ENCODE results near the gene GBA2.

GBA2 gene

DNA sequence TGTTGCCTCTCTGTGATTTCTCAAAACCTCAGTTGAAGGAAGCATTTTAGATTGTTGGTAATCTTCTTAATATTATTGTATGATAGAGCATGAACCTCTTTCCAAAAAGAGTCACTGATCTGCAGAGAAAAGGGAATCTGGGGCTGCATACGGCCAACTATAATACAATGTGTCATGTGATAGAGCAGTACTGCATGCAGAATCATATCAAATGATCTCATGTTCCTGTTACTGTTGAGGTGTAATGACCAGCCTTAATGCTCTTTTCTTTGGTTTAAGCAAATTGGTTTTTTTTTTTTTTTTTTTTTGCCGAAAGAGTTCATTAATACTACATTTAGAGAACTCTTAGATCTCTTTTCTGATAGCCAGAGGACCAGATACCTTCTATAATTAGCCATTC lies 18.0 kb upstream of the GBA2 start:
- Histone ChIP-seq H3K4me1 (ENCODE audit: control insufficient read depth, insufficient read depth, low read length) (no peaks in the 10 kb centered on the region; the same call in 1 of the 2 replicates), H3K27me3 (ENCODE audit: control insufficient read depth, insufficient read depth, low read length) (no peaks in the 10 kb centered on the region), H3K9me3 (ENCODE audit: control insufficient read depth, insufficient read depth, low read length) (no peaks in the 10 kb centered on the region), H3K9ac (ENCODE audit: low read depth, low read length) (no peak overlapping the region), H3K36me3 (ENCODE audit: control insufficient read depth, insufficient read depth, low read length) (no peaks in the 10 kb centered on the region), H3K4me3 (ENCODE audit: low read depth, low read length) (no peak overlapping the region), H3K27ac (ENCODE audit: low read depth, low read length) (no peak overlapping the region)

DNA sequence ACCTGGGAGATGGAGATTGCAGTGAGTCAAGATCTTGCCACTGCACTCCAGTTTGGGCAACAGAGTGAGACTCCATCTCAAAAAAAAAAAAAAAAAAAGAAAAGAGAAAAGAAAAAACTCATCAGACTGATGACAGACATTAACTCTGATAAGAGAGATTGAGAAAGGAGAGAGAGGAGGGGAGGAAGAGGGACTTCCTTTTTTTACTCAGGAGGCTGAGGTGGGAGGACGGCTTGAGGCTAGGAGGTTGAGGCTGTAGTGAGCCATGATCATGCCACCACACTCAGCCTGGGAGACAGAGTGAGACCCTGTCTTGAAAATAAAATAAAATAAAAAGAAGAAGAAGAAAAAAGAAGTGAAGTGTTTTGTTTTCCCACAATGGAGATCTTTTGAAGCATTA lies 14.8 kb upstream of the GBA2 start:
- Histone ChIP-seq H3K9me3 (ENCODE audit: control insufficient read depth, insufficient read depth, low read length) (no peaks in the 10 kb centered on the region), H3K27me3 (ENCODE audit: control insufficient read depth, insufficient read depth, low read length) (no peaks in the 10 kb centered on the region), H3K9ac (ENCODE audit: low read depth, low read length) (no peak overlapping the region), H3K4me3 (ENCODE audit: low read depth, low read length) (no peak overlapping the region), H3K36me3 (ENCODE audit: control insufficient read depth, insufficient read depth, low read length) (no peaks in the 10 kb centered on the region), H3K27ac (ENCODE audit: low read depth, low read length) (no peak overlapping the region), H3K4me1 (ENCODE audit: control insufficient read depth, insufficient read depth, low read length) (peaks cover under 1% of the 10 kb centered on the region; the same call in 1 of the 2 replicates)

DNA sequence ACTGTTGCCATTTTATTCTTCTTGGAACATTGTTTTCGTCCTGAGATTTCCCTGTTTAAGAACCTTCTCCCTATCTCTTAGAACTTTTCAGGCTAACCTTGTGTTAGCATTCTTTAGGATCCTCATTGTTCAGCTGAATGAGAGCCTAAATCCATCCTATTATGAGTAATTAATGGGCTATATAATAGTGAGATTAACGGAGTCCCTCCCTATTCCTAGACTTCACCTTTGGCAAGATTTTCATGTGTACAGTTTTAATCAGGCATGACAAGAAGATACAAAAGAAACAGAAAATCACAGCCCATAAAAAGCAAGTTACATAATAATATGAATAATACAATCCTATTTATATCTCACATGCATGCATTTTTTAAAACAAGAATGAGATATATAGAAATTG lies 14.2 kb upstream of the GBA2 start:
- no peaks in the 10 kb centered on the region for H3K36me3 ChIP-seq (ENCODE audit: control insufficient read depth, insufficient read depth, low read length)
- no peak overlapping the region for H3K27ac ChIP-seq (ENCODE audit: low read depth, low read length)
- H3K4me3 ChIP-seq (ENCODE audit: low read depth, low read length): no peak overlapping the region
- H3K4me1 ChIP-seq (ENCODE audit: control insufficient read depth, insufficient read depth, low read length): peaks cover 6% of the 10 kb centered on the region; the same call in 1 of the 2 replicates
- no peaks in the 10 kb centered on the region for H3K27me3 ChIP-seq (ENCODE audit: control insufficient read depth, insufficient read depth, low read length)
- H3K9me3 ChIP-seq (ENCODE audit: control insufficient read depth, insufficient read depth, low read length): no peaks in the 10 kb centered on the region
- no peak overlapping the region for H3K9ac ChIP-seq (ENCODE audit: low read depth, low read length)

DNA sequence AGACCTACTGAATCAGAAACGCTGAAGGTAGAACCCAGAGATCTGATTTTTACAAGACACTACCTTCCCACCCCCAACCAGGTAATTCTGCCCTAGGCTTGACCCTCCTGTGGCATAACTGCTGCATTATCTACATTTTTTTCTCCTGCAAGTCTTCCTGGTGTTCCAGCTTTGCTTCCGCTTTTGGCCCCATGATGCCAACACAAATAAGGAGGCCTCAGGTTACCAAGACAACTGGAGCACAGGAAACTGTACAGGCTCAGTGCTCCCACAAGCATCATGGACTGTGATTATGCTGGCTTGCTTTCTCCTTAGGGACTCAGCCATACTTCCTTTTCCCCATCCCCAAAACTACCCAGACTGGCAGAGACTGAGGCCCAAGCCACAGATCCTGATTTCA lies 11.6 kb upstream of the GBA2 start:
- Histone ChIP-seq H3K4me1 (ENCODE audit: control insufficient read depth, insufficient read depth, low read length) (peaks cover 10% of the 10 kb centered on the region; the same call in 1 of the 2 replicates), H3K27ac (ENCODE audit: low read depth, low read length) (no peak overlapping the region), H3K27me3 (ENCODE audit: control insufficient read depth, insufficient read depth, low read length) (no peaks in the 10 kb centered on the region)

DNA sequence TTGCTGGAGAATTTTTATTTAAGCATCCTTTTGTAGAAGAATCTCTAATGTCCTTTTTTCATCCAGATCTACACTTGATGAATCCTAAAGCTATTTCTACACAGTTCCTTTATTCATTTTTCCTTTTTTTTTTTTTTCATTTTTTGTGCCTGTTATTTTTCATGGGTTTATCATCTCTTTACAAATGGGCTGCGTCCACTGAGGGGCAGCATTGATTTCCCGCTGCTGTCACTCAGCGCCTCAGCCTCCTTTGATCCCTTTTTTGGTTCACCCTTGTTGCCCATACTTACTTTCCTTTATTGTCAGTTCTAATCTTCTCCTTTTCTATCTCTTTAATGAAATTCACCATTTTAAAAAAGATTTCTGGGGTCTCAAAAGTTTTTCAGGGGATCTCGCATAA lies 10.8 kb upstream of the GBA2 start:
- no peak overlapping the region for H3K4me3 ChIP-seq (ENCODE audit: low read depth, low read length)
- peaks cover 10% of the 10 kb centered on the region; the same call in 1 of the 2 replicates for H3K4me1 ChIP-seq (ENCODE audit: control insufficient read depth, insufficient read depth, low read length)
- no peaks in the 10 kb centered on the region for H3K9me3 ChIP-seq (ENCODE audit: control insufficient read depth, insufficient read depth, low read length)
- no peaks in the 10 kb centered on the region for H3K36me3 ChIP-seq (ENCODE audit: control insufficient read depth, insufficient read depth, low read length)
- H3K27ac ChIP-seq (ENCODE audit: low read depth, low read length): no peak overlapping the region
- H3K9ac ChIP-seq (ENCODE audit: low read depth, low read length): no peak overlapping the region
- no peaks in the 10 kb centered on the region for H3K27me3 ChIP-seq (ENCODE audit: control insufficient read depth, insufficient read depth, low read length)

More for the DNA sequence above, 11.6 kb upstream of the GBA2 start:
- Histone ChIP-seq H3K9me3 (ENCODE audit: control insufficient read depth, insufficient read depth, low read length) (no peaks in the 10 kb centered on the region), H3K4me3 (ENCODE audit: low read depth, low read length) (no peak overlapping the region), H3K9ac (ENCODE audit: low read depth, low read length) (no peak overlapping the region), H3K36me3 (ENCODE audit: control insufficient read depth, insufficient read depth, low read length) (no peaks in the 10 kb centered on the region)

DNA sequence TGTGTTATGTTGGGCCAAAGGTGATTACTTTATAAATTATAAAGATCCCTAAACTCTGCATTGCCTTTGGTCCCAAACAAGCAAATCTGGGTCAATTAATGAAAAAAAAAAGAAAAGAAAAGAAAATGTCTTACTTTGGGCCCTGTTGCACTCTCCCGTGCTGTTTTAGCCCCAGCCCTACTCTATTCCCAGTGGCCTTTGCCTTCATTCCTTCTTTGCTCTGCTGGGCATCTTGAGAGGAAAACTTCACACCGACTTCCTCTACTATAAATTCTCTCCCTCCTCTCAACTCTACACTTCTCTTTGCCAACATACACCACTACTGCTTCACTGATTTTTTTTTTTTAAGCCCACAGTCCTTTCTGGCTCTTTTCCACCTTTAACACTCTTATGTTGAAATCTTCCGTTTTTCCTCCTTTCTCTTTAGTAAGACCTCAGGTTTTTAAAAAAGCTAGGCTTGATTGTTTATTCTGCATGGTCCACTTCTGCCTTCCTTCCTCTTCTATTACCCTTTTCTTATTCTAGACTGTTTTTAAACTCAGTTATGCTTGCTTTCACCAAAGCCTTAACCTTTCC lies 9.5 kb upstream of the GBA2 start:
- no peaks in the 10 kb centered on the region for H3K9me3 ChIP-seq (ENCODE audit: control insufficient read depth, insufficient read depth, low read length)
- peaks cover 10% of the 10 kb centered on the region; the same call in 1 of the 2 replicates for H3K4me1 ChIP-seq (ENCODE audit: control insufficient read depth, insufficient read depth, low read length)
- H3K4me3 ChIP-seq (ENCODE audit: low read depth, low read length): peak overlapping the region; percentile 86
- H3K27ac ChIP-seq (ENCODE audit: low read depth, low read length): no peak overlapping the region
- H3K27me3 ChIP-seq (ENCODE audit: control insufficient read depth, insufficient read depth, low read length): no peaks in the 10 kb centered on the region
- H3K36me3 ChIP-seq (ENCODE audit: control insufficient read depth, insufficient read depth, low read length): peaks cover 4% of the 10 kb centered on the region
- H3K9ac ChIP-seq (ENCODE audit: low read depth, low read length): no peak overlapping the region

DNA sequence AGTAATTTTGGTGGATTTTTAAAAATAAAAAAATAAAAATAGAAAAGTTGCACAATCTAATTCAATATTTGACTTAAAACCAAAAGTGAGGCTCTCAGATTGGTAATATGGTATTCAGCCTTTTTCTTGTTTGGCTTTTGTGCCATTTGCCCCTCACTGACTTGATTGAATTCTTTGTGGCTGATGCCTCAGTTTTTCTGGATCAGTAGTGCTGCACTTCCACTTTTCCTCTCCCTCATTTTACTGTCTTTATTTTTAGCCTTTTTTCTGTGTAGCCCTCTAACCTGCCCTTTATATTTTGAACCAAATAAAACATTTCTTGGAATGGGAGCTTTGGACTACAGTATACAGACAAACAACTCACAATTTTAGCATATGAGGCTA lies 8.9 kb upstream of the GBA2 start:
- peak overlapping the region; percentile 86; the same call in 1 of the 2 replicates for H3K9ac ChIP-seq (ENCODE audit: low read depth, low read length)

DNA sequence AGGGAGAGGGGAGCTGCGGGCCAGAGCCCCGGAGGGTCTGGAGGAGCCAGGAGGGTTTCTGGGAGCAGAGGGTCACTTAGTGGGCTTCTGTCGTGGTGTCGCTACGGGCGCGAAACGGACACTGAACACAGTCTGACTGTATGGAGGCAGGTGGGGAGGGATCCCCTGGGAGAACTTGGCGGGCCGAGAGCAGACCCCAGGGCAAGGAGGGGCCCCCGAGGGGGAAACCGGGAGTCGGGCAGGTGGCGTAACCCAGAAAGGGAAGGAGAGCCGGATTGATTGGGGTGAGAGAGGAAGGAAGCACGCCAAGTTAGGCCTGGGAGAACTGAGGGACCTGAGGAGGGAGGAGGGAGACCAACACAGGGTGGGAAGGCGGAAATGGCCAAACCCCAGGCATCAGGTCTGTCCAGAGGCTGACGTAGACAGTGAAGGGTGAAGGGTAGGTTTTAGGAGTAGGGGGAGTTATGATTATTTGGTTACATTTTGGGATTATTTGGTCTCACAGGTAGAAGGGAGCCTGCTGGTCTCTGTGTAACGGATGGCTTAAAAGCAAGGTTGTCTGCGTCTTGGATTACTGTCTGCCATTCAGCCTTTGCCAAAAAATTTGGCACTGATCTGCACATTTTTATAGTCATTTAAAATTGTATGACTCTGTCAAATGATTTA lies 8.3 kb upstream of the GBA2 start:
- peaks cover 16% of the 10 kb centered on the region for H3K36me3 ChIP-seq (ENCODE audit: control insufficient read depth, insufficient read depth, low read length)
- no peaks in the 10 kb centered on the region for H3K27me3 ChIP-seq (ENCODE audit: control insufficient read depth, insufficient read depth, low read length)
- peaks cover 10% of the 10 kb centered on the region; the same call in 1 of the 2 replicates for H3K4me1 ChIP-seq (ENCODE audit: control insufficient read depth, insufficient read depth, low read length)
- peak overlapping the region; percentile 94 for H3K27ac ChIP-seq (ENCODE audit: low read depth, low read length)
- H3K9me3 ChIP-seq (ENCODE audit: control insufficient read depth, insufficient read depth, low read length): no peaks in the 10 kb centered on the region
- H3K4me3 ChIP-seq (ENCODE audit: low read depth, low read length): peak overlapping the region; percentile 86
- peak overlapping the region; percentile 86 for H3K9ac ChIP-seq (ENCODE audit: low read depth, low read length)

More for the DNA sequence above, 8.9 kb upstream of the GBA2 start:
- peaks cover 11% of the 10 kb centered on the region for H3K36me3 ChIP-seq (ENCODE audit: control insufficient read depth, insufficient read depth, low read length)
- H3K4me3 ChIP-seq (ENCODE audit: low read depth, low read length): peak overlapping the region; percentile 86
- H3K9me3 ChIP-seq (ENCODE audit: control insufficient read depth, insufficient read depth, low read length): no peaks in the 10 kb centered on the region
- peaks cover 10% of the 10 kb centered on the region; the same call in 1 of the 2 replicates for H3K4me1 ChIP-seq (ENCODE audit: control insufficient read depth, insufficient read depth, low read length)
- no peak overlapping the region for H3K27ac ChIP-seq (ENCODE audit: low read depth, low read length)
- no peaks in the 10 kb centered on the region for H3K27me3 ChIP-seq (ENCODE audit: control insufficient read depth, insufficient read depth, low read length)

DNA sequence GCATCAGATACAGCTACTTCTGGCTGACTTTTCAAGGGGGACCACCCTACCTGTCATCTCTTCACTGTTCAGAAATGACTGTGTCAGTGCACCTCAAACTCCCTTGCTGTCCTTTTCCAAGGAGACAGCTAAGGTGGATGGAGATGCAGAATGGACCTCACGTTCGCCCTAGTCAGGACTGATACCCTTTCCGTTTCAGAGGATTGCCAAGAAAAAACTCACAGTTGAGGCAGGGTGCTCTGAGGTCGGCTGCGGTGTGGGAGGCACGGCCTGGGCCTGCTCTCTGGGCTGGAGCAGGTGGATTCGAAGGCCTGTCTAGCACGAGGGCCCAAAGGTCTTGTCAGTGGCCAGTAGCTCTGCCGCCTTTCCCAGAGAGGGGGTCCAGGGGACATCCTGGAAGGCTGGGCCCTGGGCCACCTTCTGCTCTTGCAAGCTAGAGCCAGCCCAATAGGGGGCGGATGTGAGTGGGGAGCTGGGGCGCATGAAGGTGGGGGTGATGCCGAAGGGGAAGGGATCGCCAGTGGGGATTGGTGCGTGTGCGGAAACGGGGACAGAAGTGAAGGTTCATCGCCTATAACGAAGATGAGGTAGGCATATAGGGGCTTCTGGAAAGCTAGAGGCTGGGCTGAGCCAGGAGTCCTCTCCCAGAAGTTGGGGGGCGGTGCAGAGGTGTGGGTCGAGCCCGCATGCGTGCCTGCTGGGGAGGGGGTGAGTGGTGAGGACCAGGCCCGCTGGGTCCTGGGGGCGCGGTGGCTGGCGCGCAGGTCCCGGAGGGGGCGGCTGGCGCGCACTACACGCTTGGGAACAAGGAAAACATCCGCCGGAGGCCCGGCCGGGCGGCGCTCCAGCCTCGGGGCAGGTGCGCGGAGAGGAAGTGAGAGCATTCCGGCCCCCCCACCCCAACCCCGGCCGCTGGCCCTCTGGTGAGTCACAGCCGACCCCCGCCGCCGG lies 7.5 kb upstream of the GBA2 start:
- Histone ChIP-seq H3K4me3 (ENCODE audit: low read depth, low read length) (peak overlapping the region; percentile 86), H3K36me3 (ENCODE audit: control insufficient read depth, insufficient read depth, low read length) (peaks cover 24% of the 10 kb centered on the region), H3K27me3 (ENCODE audit: control insufficient read depth, insufficient read depth, low read length) (no peaks in the 10 kb centered on the region), H3K4me1 (ENCODE audit: control insufficient read depth, insufficient read depth, low read length) (peaks cover 10% of the 10 kb centered on the region; the same call in 1 of the 2 replicates), H3K9me3 (ENCODE audit: control insufficient read depth, insufficient read depth, low read length) (no peaks in the 10 kb centered on the region), H3K27ac (ENCODE audit: low read depth, low read length) (peak overlapping the region; percentile 94), H3K9ac (ENCODE audit: low read depth, low read length) (peak overlapping the region; percentile 86)

DNA sequence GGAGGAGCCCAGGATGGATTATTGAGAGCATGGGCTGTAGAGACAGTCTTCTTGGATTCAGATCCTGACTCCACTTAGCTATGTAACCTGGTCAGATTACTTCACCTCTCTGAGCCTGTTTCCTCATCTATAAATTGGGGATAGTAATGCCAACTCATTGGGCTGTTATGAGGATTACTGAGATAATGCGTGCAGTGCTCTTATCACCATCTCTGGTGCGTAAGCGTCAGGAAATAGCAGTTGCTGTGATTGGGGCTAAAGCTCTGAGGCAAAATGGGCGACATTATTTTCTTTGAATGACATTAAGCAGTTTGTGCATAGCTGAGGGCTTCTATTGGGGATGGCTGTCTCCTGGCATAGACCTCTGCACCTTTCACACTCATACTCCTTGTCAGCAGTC lies 6.0 kb upstream of the GBA2 start:
- Histone ChIP-seq H3K4me3 (ENCODE audit: low read depth, low read length) (no peak overlapping the region), H3K36me3 (ENCODE audit: control insufficient read depth, insufficient read depth, low read length) (peaks cover 35% of the 10 kb centered on the region), H3K9me3 (ENCODE audit: control insufficient read depth, insufficient read depth, low read length) (no peaks in the 10 kb centered on the region), H3K27ac (ENCODE audit: low read depth, low read length) (no peak overlapping the region), H3K27me3 (ENCODE audit: control insufficient read depth, insufficient read depth, low read length) (no peaks in the 10 kb centered on the region), H3K9ac (ENCODE audit: low read depth, low read length) (no peak overlapping the region), H3K4me1 (ENCODE audit: control insufficient read depth, insufficient read depth, low read length) (peaks cover 11% of the 10 kb centered on the region; the same call in 1 of the 2 replicates)

Data from HUES48 (cell line).